GM12892 (cell line): ENCODE data around the gene SP5.

Experiments
- POLR2A ChIP-seq: IDR thresholded peaks from 2 replicates; pipeline ENCODE4 v1.6.1; 2011; ENCODE audit warnings: low read depth, low read length, control low read depth
- POLR2AphosphoS5 ChIP-seq: IDR thresholded peaks from 2 replicates; pipeline ENCODE4 v1.6.1; 2011; ENCODE audit warnings: low read depth, low read length, control low read depth
- TAF1 ChIP-seq: IDR thresholded peaks from 2 replicates; pipeline ENCODE4 v1.6.1; 2011; ENCODE audit warnings: low read depth, mild to moderate bottlenecking, control low read depth, low read length, borderline replicate concordance

GRCh38 chr2:170711774-170712652, 3.1 kb upstream of the SP5 start:
- no peak for TF ChIP-seq POLR2AphosphoS5
- TF ChIP-seq POLR2A = no peak
- no peak for TF ChIP-seq TAF1
